HepG2 (cell line): ENCODE results near the gene SLC22A23. TPM values are rescaled to one million over a fixed set of nuclear protein-coding genes. Genes with fewer than 3 reads are reported as not detected.

Experiments
- ATAC-seq: fragments of 200-7000 bp; cut with Tn5 transposase; 3 replicates; pipeline ENCODE4 v1.9.1; 2020; ENCODE audit warnings: mild to moderate bottlenecking, moderate library complexity
- BruUV-seq: library from RNA; stranded (reverse); fragments of 400-500 nt; replicated peaks from 2 replicates; lab custom pipeline; 2021; lab: Mats Ljungman, UMichigan
- CTCF ChIA-PET: fragments of 300-600 bp; formaldehyde crosslinking; extraction: SDS; loops from one replicate; lab custom pipeline; 2021; ENCODE audit warnings: low total read pairs, inconsistent platforms, low intra/inter-chr PET ratio; lab: Yijun Ruan, JAX
- POLR2A ChIA-PET: fragments of 350-600 bp; sonication (Branson Sonifier 250); formaldehyde crosslinking; loops from one replicate; lab custom pipeline; 2020; ENCODE audit warnings: antibody characterized with exemption, inconsistent platforms; lab: Yijun Ruan, JAX
- DNase-seq: peaks from one replicate; pipeline ENCODE4 v3.0.0-alpha.2; 2015; ENCODE audit warnings: low spot score
- FAIRE-seq: peaks from 3 replicates; lab custom pipeline; 2011; peaks lifted over from hg19 to GRCh38; lab: Jason Lieb, UNC
- H2AFZ ChIP-seq: one replicate; pipeline ENCODE4 v1.6.1; 2011; ENCODE audit warnings: low read length, inconsistent platforms
- H3K27ac ChIP-seq: fragments of 300-600 bp; 3 replicates; pipeline ENCODE4 v1.8.0; 2011; ENCODE audit warnings: mixed run types, mild to moderate bottlenecking, mixed read lengths, low read length, inconsistent platforms; ENCODE audit not compliant: insufficient read depth; ENCODE audit errors: extremely low read length
- H3K27me3 ChIP-seq, 2 experiments: fragments of 200-600 bp in 1 of 2; 2 replicates in 1 of 2; 3 replicates in 1 of 2; pipeline versions ENCODE4 v1.6.0 to v1.8.0; 2011; ENCODE audit warnings: low read length in 2 of 2, mild to moderate bottlenecking in 2 of 2, moderate library complexity in 2 of 2, inconsistent platforms in 1 of 2; ENCODE audit not compliant: insufficient read depth in 2 of 2, control insufficient read depth in 1 of 2
- H3K36me3 ChIP-seq, 2 experiments: fragments of 200-600 bp in 1 of 2; replicated peaks in 1 of 2; 2 replicates in 1 of 2; 3 replicates in 1 of 2; pipeline versions ENCODE4 v1.5.1 to v1.8.0; 2011; ENCODE audit warnings: low read length in 2 of 2, inconsistent platforms in 1 of 2; ENCODE audit not compliant: insufficient read depth in 2 of 2, control insufficient read depth in 1 of 2
- H3K4me1 ChIP-seq: 2 replicates; pipeline ENCODE4 v1.5.1; 2012; ENCODE audit warnings: low read length, inconsistent platforms; ENCODE audit not compliant: insufficient read depth
- H3K4me2 ChIP-seq: 2 replicates; pipeline ENCODE4 v1.6.0; 2011; ENCODE audit warnings: low read depth, low read length, inconsistent platforms
- H3K4me3 ChIP-seq, 3 experiments: fragments of 200-600 bp in 1 of 3; sonication (generic), shearing (Covaris generic) in 1 of 3; replicated peaks in 1 of 3; 2 replicates each; pipeline ENCODE4 v1.5.1; 2011 to 2016; ENCODE audit warnings: low read length in 3 of 3, inconsistent platforms in 2 of 3, low read depth in 2 of 3, mild to moderate bottlenecking in 2 of 3, control low read depth in 1 of 3, mixed read lengths in 1 of 3; ENCODE audit not compliant: insufficient read depth in 1 of 3
- H3K79me2 ChIP-seq: one replicate; pipeline ENCODE4 v1.6.1; 2011; ENCODE audit warnings: low read length, inconsistent platforms; ENCODE audit not compliant: insufficient read depth
- H3K9ac ChIP-seq: 2 replicates; pipeline ENCODE4 v1.6.0; 2011; ENCODE audit warnings: mild to moderate bottlenecking, low read depth, low read length, inconsistent platforms; ENCODE audit not compliant: insufficient read depth
- H3K9me3 ChIP-seq: 2 replicates; pipeline ENCODE4 v1.5.1; 2012; ENCODE audit warnings: mild to moderate bottlenecking, low read length
- H4K20me1 ChIP-seq: 2 replicates; pipeline ENCODE4 v1.6.0; 2011; ENCODE audit warnings: inconsistent platforms, mild to moderate bottlenecking, low read length, moderate library complexity; ENCODE audit not compliant: insufficient read depth
- ELF1 ChIP-seq: sonication (generic); formaldehyde crosslinking; IDR thresholded peaks from 2 replicates; pipeline ENCODE4 v1.4.0; 2020; ENCODE audit warnings: missing genetic modification reagents
- FOXK1 ChIP-seq: sonication (generic); formaldehyde crosslinking; IDR thresholded peaks from 2 replicates; pipeline ENCODE4 v1.4.0; 2020; ENCODE audit warnings: low read depth, missing genetic modification reagents, borderline replicate concordance
- GABPB1 ChIP-seq: IDR thresholded peaks from 2 replicates; pipeline ENCODE4 v1.6.1; 2016; ENCODE audit warnings: mild to moderate bottlenecking, missing genetic modification reagents, moderate library complexity, missing compliant biosample characterization
- HMG20A ChIP-seq: IDR thresholded peaks from 2 replicates; pipeline ENCODE4 v1.6.1; 2016; ENCODE audit warnings: borderline replicate concordance
- HNF4A ChIP-seq: sonication (generic); formaldehyde crosslinking; IDR thresholded peaks from 2 replicates; pipeline ENCODE4 v1.4.0; 2020; ENCODE audit warnings: missing genetic modification reagents
- NFYC ChIP-seq: IDR thresholded peaks from 2 replicates; pipeline ENCODE4 v1.6.1; 2016; ENCODE audit warnings: missing genetic modification reagents, missing compliant biosample characterization
- NR2C2 ChIP-seq: sonication (generic); formaldehyde crosslinking; IDR thresholded peaks from 2 replicates; pipeline ENCODE4 v1.4.0; 2020; ENCODE audit warnings: missing genetic modification reagents, mild to moderate bottlenecking, moderate library complexity, borderline replicate concordance
- REL ChIP-seq: sonication (generic); formaldehyde crosslinking; conservative IDR thresholded peaks from 2 replicates; pipeline ENCODE4 v1.8.0; 2022; ENCODE audit warnings: mild to moderate bottlenecking, missing genetic modification reagents, moderate library complexity
- REPIN1 ChIP-seq: sonication (generic); formaldehyde crosslinking; IDR thresholded peaks from 2 replicates; pipeline ENCODE4 v1.8.0; 2022; ENCODE audit warnings: missing genetic modification reagents, low read depth, mild to moderate bottlenecking, borderline replicate concordance
- SALL1 ChIP-seq: sonication (generic); formaldehyde crosslinking; IDR thresholded peaks from 2 replicates; pipeline ENCODE4 v1.8.0; 2022; ENCODE audit warnings: mild to moderate bottlenecking, missing genetic modification reagents
- ZNF136 ChIP-seq: sonication (generic); formaldehyde crosslinking; IDR thresholded peaks from 2 replicates; pipeline ENCODE4 v1.8.1; 2022; ENCODE audit warnings: low read depth, mild to moderate bottlenecking, moderate library complexity, missing genetic modification reagents
- ZNF225 ChIP-seq: sonication (generic); formaldehyde crosslinking; IDR thresholded peaks from 2 replicates; pipeline ENCODE4 v1.4.0; 2020; ENCODE audit warnings: mild to moderate bottlenecking, missing genetic modification reagents
- ZNF556 ChIP-seq: sonication (generic); formaldehyde crosslinking; IDR thresholded peaks from 2 replicates; pipeline ENCODE4 v1.4.0; 2020; ENCODE audit warnings: mild to moderate bottlenecking, missing genetic modification reagents, borderline replicate concordance
- ZNF614 ChIP-seq: IDR thresholded peaks from 2 replicates; pipeline ENCODE4 v1.6.1; 2018; ENCODE audit warnings: missing biosample characterization, missing genetic modification reagents, inconsistent platforms, borderline replicate concordance
- ZSCAN25 ChIP-seq: sonication (generic); formaldehyde crosslinking; IDR thresholded peaks from 2 replicates; pipeline ENCODE4 v1.8.0; 2022; ENCODE audit warnings: mild to moderate bottlenecking, missing genetic modification reagents
- WGBS: methylation state at CpG from one replicate; pipeline ENCODE4 v1.1.6; 2017; ENCODE audit warnings: low lambda C conversion rate; 5-methylcytosine and 5-hydroxymethylcytosine counted together
- in situ Hi-C: cut with HindIII; loops from 2 replicates; pipeline ENCODE4 v1.10.0; 2017; ENCODE audit warnings: low pct_unique_long_range_greater_than_20kb; ENCODE audit not compliant: extremely low pct_ligation_motif_present
- intact Hi-C: fragments of 100-400 bp; cut with micrococcal nuclease; formaldehyde crosslinking; loops from one replicate; pipeline ENCODE4 v1.10.0; 2022; ENCODE audit not compliant: unreplicated experiment
- polyA plus RNA-seq, 8 experiments: library from polyadenylated mRNA; depleted of rRNA in 3 of 8; stranded (reverse) in 7 of 8; unstranded in 1 of 8; fragments of >200 nt; fragmentation: Illumina TruSeq in 4 of 8; extraction: Trizol in 4 of 8; gene quantifications; 2 replicates each; pipeline versions ENCODE4 v1.2.1 to v1.2.3, GENCODE V29; 2011 to 2016; ENCODE audit warnings: low read depth in 4 of 8, missing spikeins in 1 of 8, mixed read lengths in 1 of 8; ENCODE audit not compliant: insufficient read depth in 1 of 8
- total RNA-seq, 5 experiments: library from RNA; depleted of rRNA; stranded (reverse); fragments of >200 nt; fragmentation: Illumina TruSeq; extraction: Trizol; gene quantifications; 2 replicates each; pipeline ENCODE4 v1.2.3, GENCODE V29; 2016; ENCODE audit warnings: low read depth in 1 of 5
- TF ChIP-seq, protein P1 (sequence below): IDR thresholded peaks from 2 replicates; pipeline ENCODE4 v1.6.1; 2016
- TF ChIP-seq, protein P2 (sequence below): sonication (generic); formaldehyde crosslinking; IDR thresholded peaks from 2 replicates; pipeline ENCODE4 v1.5.1; 2020; ENCODE audit warnings: mild to moderate bottlenecking, missing genetic modification reagents, moderate library complexity
- TF ChIP-seq, protein P3 (sequence below): sonication (generic); formaldehyde crosslinking; IDR thresholded peaks from 2 replicates; pipeline ENCODE4 v1.4.0; 2020; ENCODE audit warnings: missing genetic modification reagents, low read depth, mild to moderate bottlenecking, borderline replicate concordance

Gene SLC22A23
- total and polyA plus RNA-seq, 2 of the 13 experiments (the other 11 are each of a cell fraction or from before 2014, with no cell fraction given): 11.8 to 17.5 TPM

GRCh38 chr6:3412779-3413500 lies 43.9 kb downstream of the SLC22A23 start:
- Histone ChIP-seq H2AFZ (no peak overlapping the region), H3K79me2 (peaks cover 38% of the 10 kb centered on the region), H3K9me3 (no peaks in the 10 kb centered on the region; the same call in 1 of the 2 replicates), H3K4me2 (peak overlapping the region; percentile 84; the same call in 1 of the 2 replicates), H4K20me1 (no peaks in the 10 kb centered on the region), H3K27me3 (no peaks in the 10 kb centered on the region), H3K9ac (no peak overlapping the region), H3K36me3 (peaks cover 14 to 54% of the 10 kb centered on the region in 2 experiments), H3K4me1 (peaks cover 81% of the 10 kb centered on the region), H3K27ac (peak overlapping the region; percentile 93), H3K4me3 (no peak overlapping the region)
- ATAC-seq (peak; percentile 2; the same call in 1 of the 3 replicates), DNase-seq (peak; percentile 54), FAIRE-seq (no peak)
- no TSS peak for BruUV-seq
- CTCF ChIA-PET: interaction anchor here (1.5 kb wide), 1 partner anchor 43 kb away, joined by 3 read pairs; no protein-coding TSS in a partner anchor
- POLR2A ChIA-PET: interaction anchor here (0.7 to 12.5 kb wide), 4 partner anchors 10 to 56 kb away, joined by 3 to 271 read pairs (median 8); no protein-coding TSS in a partner anchor
- in situ Hi-C loops (loop anchor here (5.0 kb wide), 1 partner anchor 89 kb away; no protein-coding TSS in a partner anchor), intact Hi-C loops (loop anchor here (5.0 to 10.0 kb wide), 2 partner anchors 92 to 319 kb away; no protein-coding TSS in a partner anchor)
- 62% methylated on average over 8 of the region's 8 CpGs for WGBS
- TF ChIP-seq ZNF225 (CRISPR knock-in tag) (0 out of 2 replicates have a peak, but pooled peaks have one; percentile 23), HNF4A (CRISPR knock-in tag) (peak; percentile 55; the same call in 1 of the 2 replicates), ZSCAN25 (peak; percentile 57; the same call in 1 of the 2 replicates), SALL1 (CRISPR knock-in tag) (peak; percentile 48), NR2C2 (CRISPR knock-in tag) (0 out of 2 replicates have a peak, but pooled peaks have one; percentile 57), ZNF136 (no peak), NFYC (CRISPR knock-in tag) (no peak), REL (CRISPR knock-in tag) (no peak), ZNF556 (CRISPR knock-in tag) (peak; percentile 50; the same call in 1 of the 2 replicates), HMG20A (CRISPR knock-in tag) (0 out of 2 replicates have a peak, but pooled peaks have one; percentile 48), ZNF614 (CRISPR knock-in tag) (0 out of 2 replicates have a peak, but pooled peaks have one; percentile 26), FOXK1 (CRISPR knock-in tag) (peak; percentile 15; the same call in 1 of the 2 replicates), GABPB1 (CRISPR knock-in tag) (no peak), ELF1 (peak; percentile 44; the same call in 1 of the 2 replicates), REPIN1 (CRISPR knock-in tag) (0 out of 2 replicates have a peak, but pooled peaks have one; percentile 15)
- TF ChIP-seq, protein P1, sequence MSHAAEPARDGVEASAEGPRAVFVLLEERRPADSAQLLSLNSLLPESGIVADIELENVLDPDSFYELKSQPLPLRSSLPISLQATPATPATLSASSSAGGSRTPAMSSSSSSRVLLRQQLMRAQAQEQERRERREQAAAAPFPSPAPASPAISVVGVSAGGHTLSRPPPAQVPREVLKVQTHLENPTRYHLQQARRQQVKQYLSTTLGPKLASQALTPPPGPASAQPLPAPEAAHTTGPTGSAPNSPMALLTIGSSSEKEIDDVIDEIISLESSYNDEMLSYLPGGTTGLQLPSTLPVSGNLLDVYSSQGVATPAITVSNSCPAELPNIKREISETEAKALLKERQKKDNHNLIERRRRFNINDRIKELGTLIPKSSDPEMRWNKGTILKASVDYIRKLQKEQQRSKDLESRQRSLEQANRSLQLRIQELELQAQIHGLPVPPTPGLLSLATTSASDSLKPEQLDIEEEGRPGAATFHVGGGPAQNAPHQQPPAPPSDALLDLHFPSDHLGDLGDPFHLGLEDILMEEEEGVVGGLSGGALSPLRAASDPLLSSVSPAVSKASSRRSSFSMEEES (CRISPR knock-in tag): peak; percentile 48; the same call in 1 of the 2 replicates
- TF ChIP-seq, protein P2, sequence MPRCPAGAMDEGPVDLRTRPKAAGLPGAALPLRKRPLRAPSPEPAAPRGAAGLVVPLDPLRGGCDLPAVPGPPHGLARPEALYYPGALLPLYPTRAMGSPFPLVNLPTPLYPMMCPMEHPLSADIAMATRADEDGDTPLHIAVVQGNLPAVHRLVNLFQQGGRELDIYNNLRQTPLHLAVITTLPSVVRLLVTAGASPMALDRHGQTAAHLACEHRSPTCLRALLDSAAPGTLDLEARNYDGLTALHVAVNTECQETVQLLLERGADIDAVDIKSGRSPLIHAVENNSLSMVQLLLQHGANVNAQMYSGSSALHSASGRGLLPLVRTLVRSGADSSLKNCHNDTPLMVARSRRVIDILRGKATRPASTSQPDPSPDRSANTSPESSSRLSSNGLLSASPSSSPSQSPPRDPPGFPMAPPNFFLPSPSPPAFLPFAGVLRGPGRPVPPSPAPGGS (CRISPR knock-in tag): 0 out of 2 replicates have a peak, but pooled peaks have one; percentile 40
- TF ChIP-seq, protein P3, sequence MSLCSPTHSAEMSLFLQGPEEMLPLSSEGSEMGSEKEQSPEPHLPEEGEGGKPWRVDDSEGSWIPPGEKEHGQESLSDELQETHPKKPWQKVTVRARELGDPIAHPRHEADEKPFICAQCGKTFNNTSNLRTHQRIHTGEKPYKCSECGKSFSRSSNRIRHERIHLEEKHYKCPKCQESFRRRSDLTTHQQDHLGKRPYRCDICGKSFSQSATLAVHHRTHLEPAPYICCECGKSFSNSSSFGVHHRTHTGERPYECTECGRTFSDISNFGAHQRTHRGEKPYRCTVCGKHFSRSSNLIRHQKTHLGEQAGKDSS (CRISPR knock-in tag): peak; percentile 38; the same call in 1 of the 2 replicates
